Keratinocyte (primary cell): ENCODE data around the gene TICRR. TPM values are rescaled to one million over a fixed set of nuclear protein-coding genes. Genes with fewer than 3 reads are reported as not detected.

ENCODE experiments used
- DNase-seq: peaks from one replicate; pipeline ENCODE4 v3.0.0-alpha.2; 2011; ENCODE audit warnings: low read depth, missing footprints, low spot score
- FAIRE-seq: peaks from 2 replicates; lab custom pipeline; 2011; peaks lifted over from hg19 to GRCh38; lab: Jason Lieb, UNC
- H2AFZ ChIP-seq: 2 replicates; pipeline ENCODE4 v1.6.0; 2012; ENCODE audit warnings: low read length, control low read depth, inconsistent platforms; ENCODE audit not compliant: control insufficient read depth
- H3K27ac ChIP-seq: 2 replicates; pipeline ENCODE4 v1.5.1; 2011; ENCODE audit warnings: low read length; ENCODE audit not compliant: control insufficient read depth, insufficient read depth
- H3K27me3 ChIP-seq: 3 replicates; pipeline ENCODE4 v1.6.0; 2011; ENCODE audit warnings: low read length; ENCODE audit not compliant: control insufficient read depth, insufficient read depth; ENCODE audit errors: extremely low read depth
- H3K36me3 ChIP-seq, 2 experiments: 2 replicates in 1 of 2; 3 replicates in 1 of 2; pipeline ENCODE4 v1.5.1; 2011; ENCODE audit warnings: low read length in 2 of 2, mild to moderate bottlenecking in 1 of 2; ENCODE audit not compliant: control insufficient read depth in 2 of 2, insufficient read depth in 2 of 2; ENCODE audit errors: extremely low read depth in 1 of 2
- H3K4me1 ChIP-seq: 3 replicates; pipeline ENCODE4 v1.5.1; 2011; ENCODE audit warnings: low read length; ENCODE audit not compliant: control insufficient read depth, insufficient read depth; ENCODE audit errors: extremely low read depth
- H3K4me2 ChIP-seq: 3 replicates; pipeline ENCODE4 v1.6.0; 2011; ENCODE audit warnings: low read depth, low read length; ENCODE audit not compliant: control insufficient read depth, insufficient read depth; ENCODE audit errors: extremely low read depth
- H3K4me3 ChIP-seq, 3 experiments: fragments of 200-600 bp in 1 of 3; sonication (generic) in 1 of 3; 2 replicates in 2 of 3; 3 replicates in 1 of 3; pipeline ENCODE4 v1.5.1; 2011 to 2016; ENCODE audit warnings: low read length in 3 of 3, mild to moderate bottlenecking in 3 of 3, control low read depth in 2 of 3, inconsistent platforms in 1 of 3, low read depth in 1 of 3, mixed read lengths in 1 of 3, mixed run types in 1 of 3, moderate library complexity in 1 of 3; ENCODE audit not compliant: control insufficient read depth in 2 of 3, insufficient read depth in 2 of 3; ENCODE audit errors: extremely low read depth in 1 of 3
- H3K79me2 ChIP-seq: 2 replicates; pipeline ENCODE4 v1.6.0; 2012; ENCODE audit warnings: low read length; ENCODE audit not compliant: control insufficient read depth, insufficient read depth
- H3K9ac ChIP-seq: 3 replicates; pipeline ENCODE4 v1.6.0; 2011; ENCODE audit warnings: low read length; ENCODE audit not compliant: control insufficient read depth, insufficient read depth; ENCODE audit errors: extremely low read depth
- H3K9me1 ChIP-seq: 3 replicates; pipeline ENCODE4 v1.6.0; 2011; ENCODE audit warnings: low read length; ENCODE audit not compliant: control insufficient read depth, insufficient read depth; ENCODE audit errors: extremely low read depth
- H3K9me3 ChIP-seq: 2 replicates; pipeline ENCODE4 v1.5.1; 2012; ENCODE audit warnings: low read depth, low read length; ENCODE audit not compliant: control insufficient read depth
- H4K20me1 ChIP-seq: 3 replicates; pipeline ENCODE4 v1.6.0; 2011; ENCODE audit warnings: low read length; ENCODE audit not compliant: control insufficient read depth, insufficient read depth; ENCODE audit errors: extremely low read depth
- EZH2 ChIP-seq: IDR thresholded peaks from one replicate; pipeline ENCODE4 v1.6.1; 2012; ENCODE audit warnings: inconsistent platforms, mild to moderate bottlenecking, low read length, moderate library complexity
- dilution Hi-C: fragments of 300-500 bp; cut with MboI; formaldehyde crosslinking; loops from one replicate; pipeline ENCODE4 v1.7.0; 2020; ENCODE audit warnings: low sequenced_read_pairs; ENCODE audit not compliant: extremely low pct_ligation_motif_present
- polyA plus RNA-seq, 5 experiments: library from polyadenylated mRNA; depleted of rRNA in 3 of 5; stranded (reverse) in 3 of 5; stranded (forward) in 1 of 5; unstranded in 1 of 5; fragments of >200 nt; gene quantifications; 1 replicate in 1 of 5; 2 replicates in 3 of 5; 3 replicates in 1 of 5; pipeline versions ENCODE4 v1.2.1 to v1.2.3, GENCODE V29; 2011 to 2012; ENCODE audit warnings: missing spikeins in 2 of 5, low read depth in 1 of 5, low replicate concordance in 1 of 5
- TF ChIP-seq, protein P1 (sequence below), 3 experiments: IDR thresholded peaks in 1 of 3; conservative IDR thresholded peaks in 1 of 3; optimal IDR thresholded peaks in 1 of 3; 2 replicates in 2 of 3; 3 replicates in 1 of 3; pipeline versions ENCODE3 to v1.5.1; 2011; ENCODE audit warnings: low read length in 3 of 3, mild to moderate bottlenecking in 3 of 3, moderate library complexity in 2 of 3, control low read depth in 1 of 3, inconsistent platforms in 1 of 3; ENCODE audit not compliant: insufficient read depth in 2 of 3; ENCODE audit errors: extremely low read depth in 1 of 3

The TICRR gene
- polyA plus RNA-seq, 1 donor (not counting 4 experiments of a cell fraction or from before 2014, with no cell fraction given): 2.9 TPM

DNA sequence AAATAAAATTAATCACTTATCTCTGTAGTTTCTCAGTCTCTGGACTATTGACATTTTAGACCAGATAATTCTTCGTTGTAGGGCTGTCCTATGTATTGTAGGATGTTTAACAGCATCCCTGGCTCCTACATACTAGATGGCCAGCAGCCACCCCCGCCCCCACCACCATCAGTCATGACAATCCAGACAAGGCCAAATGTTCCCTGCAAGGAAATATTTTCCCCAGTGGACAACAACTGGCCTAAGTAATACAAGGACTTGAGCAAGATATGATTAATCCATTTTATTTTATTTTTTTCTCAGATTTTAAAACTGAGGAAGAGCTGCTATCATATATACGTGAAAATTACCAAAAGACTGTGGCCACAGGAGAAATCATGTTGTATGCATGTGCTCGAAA, 23.8 kb downstream of the TICRR start:
- no peak overlapping the region for H3K9ac ChIP-seq
- no peak overlapping the region for H3K4me2 ChIP-seq
- no peak overlapping the region for H3K27ac ChIP-seq
- H3K79me2 ChIP-seq: peaks cover 2% of the 10 kb centered on the region
- no peaks in the 10 kb centered on the region for H3K27me3 ChIP-seq
- H2AFZ ChIP-seq: no peak overlapping the region
- no peaks in the 10 kb centered on the region for H4K20me1 ChIP-seq
- no peak overlapping the region for H3K4me3 ChIP-seq
- no peaks in the 10 kb centered on the region for H3K9me3 ChIP-seq
- H3K4me1 ChIP-seq: no peaks in the 10 kb centered on the region
- DNase-seq: no peak
- TF ChIP-seq, protein P1, sequence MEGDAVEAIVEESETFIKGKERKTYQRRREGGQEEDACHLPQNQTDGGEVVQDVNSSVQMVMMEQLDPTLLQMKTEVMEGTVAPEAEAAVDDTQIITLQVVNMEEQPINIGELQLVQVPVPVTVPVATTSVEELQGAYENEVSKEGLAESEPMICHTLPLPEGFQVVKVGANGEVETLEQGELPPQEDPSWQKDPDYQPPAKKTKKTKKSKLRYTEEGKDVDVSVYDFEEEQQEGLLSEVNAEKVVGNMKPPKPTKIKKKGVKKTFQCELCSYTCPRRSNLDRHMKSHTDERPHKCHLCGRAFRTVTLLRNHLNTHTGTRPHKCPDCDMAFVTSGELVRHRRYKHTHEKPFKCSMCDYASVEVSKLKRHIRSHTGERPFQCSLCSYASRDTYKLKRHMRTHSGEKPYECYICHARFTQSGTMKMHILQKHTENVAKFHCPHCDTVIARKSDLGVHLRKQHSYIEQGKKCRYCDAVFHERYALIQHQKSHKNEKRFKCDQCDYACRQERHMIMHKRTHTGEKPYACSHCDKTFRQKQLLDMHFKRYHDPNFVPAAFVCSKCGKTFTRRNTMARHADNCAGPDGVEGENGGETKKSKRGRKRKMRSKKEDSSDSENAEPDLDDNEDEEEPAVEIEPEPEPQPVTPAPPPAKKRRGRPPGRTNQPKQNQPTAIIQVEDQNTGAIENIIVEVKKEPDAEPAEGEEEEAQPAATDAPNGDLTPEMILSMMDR (optimal IDR thresholded peaks at IDR 0.05 in 1 of 3, IDR thresholded peaks at IDR 0.05 in 1 of 3, conservative IDR thresholded peaks at IDR 0.05 in 1 of 3; ENCODE audit: extremely low read depth in 1 of 3, insufficient read depth in 2 of 3, low read length in 3 of 3): no peak
- no peak for TF ChIP-seq EZH2
- H3K36me3 ChIP-seq: peaks cover 0 to 25% of the 10 kb centered on the region in 2 experiments
- FAIRE-seq: no peak
- dilution Hi-C loops: no loop called here
- no peaks in the 10 kb centered on the region for H3K9me1 ChIP-seq

DNA sequence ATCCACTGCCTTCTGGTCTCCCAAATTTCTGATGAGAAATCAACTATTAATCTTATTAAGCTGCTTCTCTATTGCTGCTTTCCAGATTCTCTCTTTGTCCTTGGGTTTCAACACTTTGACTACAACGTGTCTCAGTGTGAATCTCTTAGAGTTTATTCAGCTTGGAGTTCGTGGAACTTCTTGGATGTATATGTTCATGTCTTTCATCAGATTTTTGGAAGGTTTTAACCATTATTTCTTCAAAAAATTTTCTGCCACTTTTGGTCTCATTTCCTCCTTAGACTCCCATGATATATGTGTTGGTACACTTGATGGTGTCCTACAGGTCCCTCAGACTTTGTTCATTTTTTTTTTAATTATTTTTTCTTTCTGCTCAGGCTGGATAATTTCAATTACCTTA, 36.0 kb downstream of the TICRR start:
- Histone ChIP-seq H3K4me2 (no peak overlapping the region), H3K9ac (no peak overlapping the region), H3K27ac (no peak overlapping the region), H3K36me3 (peaks cover 0 to 5% of the 10 kb centered on the region in 2 experiments), H3K4me3 (no peak overlapping the region), H2AFZ (no peak overlapping the region), H3K4me1 (no peaks in the 10 kb centered on the region), H3K9me3 (no peaks in the 10 kb centered on the region), H3K9me1 (no peaks in the 10 kb centered on the region), H3K27me3 (no peaks in the 10 kb centered on the region), H3K79me2 (no peaks in the 10 kb centered on the region), H4K20me1 (no peaks in the 10 kb centered on the region)
- TF ChIP-seq, protein P1 (optimal IDR thresholded peaks at IDR 0.05 in 1 of 3, IDR thresholded peaks at IDR 0.05 in 1 of 3, conservative IDR thresholded peaks at IDR 0.05 in 1 of 3; ENCODE audit: extremely low read depth in 1 of 3, insufficient read depth in 2 of 3, low read length in 3 of 3): no peak
- TF ChIP-seq EZH2: no peak
- dilution Hi-C loops: loop anchor here (25.0 kb wide), 1 partner anchor 101 kb away; no protein-coding TSS in a partner anchor
- DNase-seq (no peak), FAIRE-seq (no peak)
